ENCODE results near the gene TRABD.

The TRABD gene

DNA sequence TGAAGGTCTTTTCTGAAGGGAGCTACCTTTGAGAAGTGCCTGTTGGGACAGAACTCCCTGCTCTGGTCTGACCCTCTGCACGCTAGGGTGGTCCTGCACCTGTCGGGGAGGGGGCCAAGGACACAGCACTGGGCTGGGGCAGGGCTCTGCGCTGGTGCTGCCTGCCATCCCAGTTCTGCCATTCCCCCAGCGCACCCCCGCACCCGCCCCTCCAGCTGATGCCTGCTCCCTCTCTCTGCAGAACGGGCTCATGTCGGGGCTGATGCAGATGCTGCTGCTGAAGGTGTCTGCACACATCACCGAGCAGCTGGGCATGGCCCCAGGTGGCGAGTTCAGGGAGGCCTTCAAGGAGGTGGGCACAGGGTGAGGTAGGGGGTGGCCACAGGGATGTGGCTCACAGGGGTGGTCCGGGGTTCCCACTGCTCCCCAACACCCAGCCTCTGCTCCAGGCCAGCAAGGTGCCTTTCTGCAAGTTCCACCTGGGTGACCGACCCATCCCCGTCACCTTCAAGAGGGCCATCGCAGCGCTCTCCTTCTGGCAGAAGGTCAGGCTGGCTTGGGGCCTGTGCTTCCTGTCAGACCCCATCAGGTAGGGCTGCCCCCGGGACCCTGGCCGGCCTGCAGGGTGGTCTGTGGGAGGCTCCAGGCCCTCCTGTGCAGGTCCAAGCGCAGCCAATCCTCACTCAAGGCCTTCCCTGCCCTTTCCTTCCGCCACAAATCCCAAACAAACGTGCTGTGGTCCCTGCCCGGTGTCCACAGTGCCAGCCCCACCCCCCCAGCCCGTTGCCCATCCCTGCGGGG is 11.5 kb downstream of the TRABD start:
- no peak overlapping the region for H3K9ac ChIP-seq (ENCODE audit: low read depth in 1 of 2, low read length in 2 of 2)
- no peaks in the 10 kb centered on the region for H3K27me3 ChIP-seq (ENCODE audit: control insufficient read depth in 1 of 2, insufficient read depth in 2 of 2, low read length in 2 of 2)
- peaks cover 9 to 24% of the 10 kb centered on the region in 2 donors for H3K4me1 ChIP-seq (ENCODE audit: control insufficient read depth in 1 of 2, insufficient read depth in 2 of 2, low read length in 2 of 2)
- H3K9me3 ChIP-seq (ENCODE audit: control insufficient read depth in 1 of 2, low read length in 2 of 2), result no peaks in the 10 kb centered on the region
- no peak overlapping the region for H3K27ac ChIP-seq (ENCODE audit: low read depth, low read length)
- peaks cover 9 to 41% of the 10 kb centered on the region in 2 donors for H3K36me3 ChIP-seq (ENCODE audit: control insufficient read depth in 1 of 2, insufficient read depth in 2 of 2, low read length in 2 of 2)
- no peak overlapping the region for H3K4me3 ChIP-seq (ENCODE audit: low read depth in 1 of 2, low read length in 2 of 2)

DNA sequence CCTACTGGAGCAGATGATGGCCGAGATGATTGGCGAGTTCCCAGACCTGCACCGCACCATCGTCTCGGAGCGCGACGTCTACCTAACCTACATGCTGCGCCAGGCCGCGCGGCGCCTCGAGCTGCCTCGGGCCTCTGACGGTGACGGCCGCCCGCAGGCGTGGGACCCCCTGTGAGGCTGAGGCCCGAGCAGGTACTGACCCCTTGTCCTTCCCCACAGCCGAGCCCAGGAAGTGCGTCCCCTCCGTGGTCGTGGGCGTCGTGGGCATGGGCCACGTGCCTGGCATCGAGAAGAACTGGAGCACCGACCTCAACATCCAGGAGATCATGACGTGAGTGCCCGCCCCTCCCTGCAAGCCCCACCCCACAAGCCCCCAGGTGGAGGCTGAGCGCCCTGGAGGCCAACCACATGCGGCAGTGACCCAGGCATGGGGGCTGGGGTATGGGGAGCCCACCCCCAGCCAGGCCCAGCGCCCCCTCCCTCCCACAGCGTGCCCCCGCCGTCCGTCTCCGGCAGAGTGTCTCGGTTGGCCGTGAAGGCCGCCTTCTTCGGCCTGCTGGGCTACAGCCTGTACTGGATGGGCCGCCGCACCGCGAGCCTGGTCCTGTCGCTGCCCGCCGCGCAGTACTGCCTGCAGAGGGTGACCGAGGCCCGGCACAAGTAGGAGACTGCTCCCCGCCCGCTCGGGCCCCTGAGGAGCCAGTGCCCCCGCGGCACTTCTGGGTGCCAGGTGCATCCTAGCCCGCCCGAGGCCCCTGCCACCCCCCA is 12.3 kb downstream of the TRABD start:
- Histone ChIP-seq H3K4me3 (ENCODE audit: low read depth in 1 of 2, low read length in 2 of 2) (no peak overlapping the region), H3K36me3 (ENCODE audit: control insufficient read depth in 1 of 2, insufficient read depth in 2 of 2, low read length in 2 of 2) (peaks cover 9 to 40% of the 10 kb centered on the region in 2 donors), H3K4me1 (ENCODE audit: control insufficient read depth in 1 of 2, insufficient read depth in 2 of 2, low read length in 2 of 2) (peaks cover 14 to 18% of the 10 kb centered on the region in 2 donors), H3K9ac (ENCODE audit: low read depth in 1 of 2, low read length in 2 of 2) (no peak overlapping the region), H3K27me3 (ENCODE audit: control insufficient read depth in 1 of 2, insufficient read depth in 2 of 2, low read length in 2 of 2) (no peaks in the 10 kb centered on the region), H3K27ac (ENCODE audit: low read depth, low read length) (no peak overlapping the region), H3K9me3 (ENCODE audit: control insufficient read depth in 1 of 2, low read length in 2 of 2) (no peaks in the 10 kb centered on the region)

- Histone ChIP-seq H3K27me3 (ENCODE audit: control insufficient read depth in 1 of 2, insufficient read depth in 2 of 2, low read length in 2 of 2) (no peaks in the 10 kb centered on the region), H3K9ac (ENCODE audit: low read depth in 1 of 2, low read length in 2 of 2) (no peak overlapping the region), H3K9me3 (ENCODE audit: control insufficient read depth in 1 of 2, low read length in 2 of 2) (no peaks in the 10 kb centered on the region), H3K4me3 (ENCODE audit: low read depth in 1 of 2, low read length in 2 of 2) (no peak overlapping the region), H3K4me1 (ENCODE audit: control insufficient read depth in 1 of 2, insufficient read depth in 2 of 2, low read length in 2 of 2) (peaks cover 14 to 15% of the 10 kb centered on the region in 2 donors), H3K27ac (ENCODE audit: low read depth, low read length) (no peak overlapping the region), H3K36me3 (ENCODE audit: control insufficient read depth in 1 of 2, insufficient read depth in 2 of 2, low read length in 2 of 2) (peaks cover 10 to 39% of the 10 kb centered on the region in 2 donors)
Measured at GRCh38 chr22:50198624-50199017, 12.9 kb downstream of the TRABD start.

GRCh38 chr22:50199251-50199721 is 13.6 kb downstream of the TRABD start:
- Histone ChIP-seq H3K36me3 (ENCODE audit: control insufficient read depth in 1 of 2, insufficient read depth in 2 of 2, low read length in 2 of 2) (peaks cover 7 to 35% of the 10 kb centered on the region in 2 donors), H3K9me3 (ENCODE audit: control insufficient read depth in 1 of 2, low read length in 2 of 2) (no peaks in the 10 kb centered on the region), H3K4me3 (ENCODE audit: low read depth in 1 of 2, low read length in 2 of 2) (no peak overlapping the region), H3K27ac (ENCODE audit: low read depth, low read length) (no peak overlapping the region), H3K4me1 (ENCODE audit: control insufficient read depth in 1 of 2, insufficient read depth in 2 of 2, low read length in 2 of 2) (peaks cover 14 to 15% of the 10 kb centered on the region in 2 donors), H3K9ac (ENCODE audit: low read depth in 1 of 2, low read length in 2 of 2) (peak overlapping the region in 1 of 2 donors; percentile 25), H3K27me3 (ENCODE audit: control insufficient read depth in 1 of 2, insufficient read depth in 2 of 2, low read length in 2 of 2) (no peaks in the 10 kb centered on the region)

GRCh38 chr22:50199829-50200460 is 14.2 kb downstream of the TRABD start:
- Histone ChIP-seq H3K36me3 (ENCODE audit: control insufficient read depth in 1 of 2, insufficient read depth in 2 of 2, low read length in 2 of 2) (peaks cover 5 to 33% of the 10 kb centered on the region in 2 donors), H3K27me3 (ENCODE audit: control insufficient read depth in 1 of 2, insufficient read depth in 2 of 2, low read length in 2 of 2) (no peaks in the 10 kb centered on the region), H3K4me1 (ENCODE audit: control insufficient read depth in 1 of 2, insufficient read depth in 2 of 2, low read length in 2 of 2) (peaks cover 14 to 15% of the 10 kb centered on the region in 2 donors), H3K4me3 (ENCODE audit: low read depth in 1 of 2, low read length in 2 of 2) (peak overlapping the region; percentile 63 to 65), H3K9me3 (ENCODE audit: control insufficient read depth in 1 of 2, low read length in 2 of 2) (no peaks in the 10 kb centered on the region), H3K27ac (ENCODE audit: low read depth, low read length) (no peak overlapping the region), H3K9ac (ENCODE audit: low read depth in 1 of 2, low read length in 2 of 2) (peak overlapping the region; percentile 25 to 57)

GRCh38 chr22:50200461-50201190 is 14.9 kb downstream of the TRABD start, which contains the start of gene SELENOO:
TSS of gene SELENOO (plus strand) at chr22:50201011. CDS start at chr22:50201037, 26 bp downstream.
- Histone ChIP-seq H3K36me3 (ENCODE audit: control insufficient read depth in 1 of 2, insufficient read depth in 2 of 2, low read length in 2 of 2) (peaks cover 5 to 34% of the 10 kb centered on the region in 2 donors), H3K27me3 (ENCODE audit: control insufficient read depth in 1 of 2, insufficient read depth in 2 of 2, low read length in 2 of 2) (no peaks in the 10 kb centered on the region), H3K4me1 (ENCODE audit: control insufficient read depth in 1 of 2, insufficient read depth in 2 of 2, low read length in 2 of 2) (peaks cover 14 to 15% of the 10 kb centered on the region in 2 donors), H3K9ac (ENCODE audit: low read depth in 1 of 2, low read length in 2 of 2) (peak within 1 kb of the TSS; percentile 57 to 73), H3K9me3 (ENCODE audit: control insufficient read depth in 1 of 2, low read length in 2 of 2) (no peaks in the 10 kb centered on the region), H3K4me3 (ENCODE audit: low read depth in 1 of 2, low read length in 2 of 2) (peak within 1 kb of the TSS; percentile 71 to 82), H3K27ac (ENCODE audit: low read depth, low read length) (peak within 1 kb of the TSS; percentile 10)

- peak overlapping the region; percentile 71 to 82 for H3K4me3 ChIP-seq (ENCODE audit: low read depth in 1 of 2, low read length in 2 of 2)
- peak overlapping the region; percentile 10 for H3K27ac ChIP-seq (ENCODE audit: low read depth, low read length)
- no peaks in the 10 kb centered on the region for H3K9me3 ChIP-seq (ENCODE audit: control insufficient read depth in 1 of 2, low read length in 2 of 2)
- no peaks in the 10 kb centered on the region for H3K27me3 ChIP-seq (ENCODE audit: control insufficient read depth in 1 of 2, insufficient read depth in 2 of 2, low read length in 2 of 2)
- H3K9ac ChIP-seq (ENCODE audit: low read depth in 1 of 2, low read length in 2 of 2), result peak overlapping the region; percentile 57 to 73
- peaks cover 7 to 34% of the 10 kb centered on the region in 2 donors for H3K36me3 ChIP-seq (ENCODE audit: control insufficient read depth in 1 of 2, insufficient read depth in 2 of 2, low read length in 2 of 2)
- H3K4me1 ChIP-seq (ENCODE audit: control insufficient read depth in 1 of 2, insufficient read depth in 2 of 2, low read length in 2 of 2), result peaks cover 14 to 15% of the 10 kb centered on the region in 2 donors
Measured at GRCh38 chr22:50201191-50202129, 15.7 kb downstream of the TRABD start.

- Histone ChIP-seq H3K9me3 (ENCODE audit: control insufficient read depth in 1 of 2, low read length in 2 of 2) (no peaks in the 10 kb centered on the region), H3K9ac (ENCODE audit: low read depth in 1 of 2, low read length in 2 of 2) (peak overlapping the region; percentile 57 to 73), H3K4me3 (ENCODE audit: low read depth in 1 of 2, low read length in 2 of 2) (peak overlapping the region; percentile 71 to 82), H3K36me3 (ENCODE audit: control insufficient read depth in 1 of 2, insufficient read depth in 2 of 2, low read length in 2 of 2) (peaks cover 10 to 38% of the 10 kb centered on the region in 2 donors), H3K27ac (ENCODE audit: low read depth, low read length) (no peak overlapping the region), H3K27me3 (ENCODE audit: control insufficient read depth in 1 of 2, insufficient read depth in 2 of 2, low read length in 2 of 2) (no peaks in the 10 kb centered on the region), H3K4me1 (ENCODE audit: control insufficient read depth in 1 of 2, insufficient read depth in 2 of 2, low read length in 2 of 2) (peaks cover 14 to 15% of the 10 kb centered on the region in 2 donors)
Measured at GRCh38 chr22:50202130-50202666, 16.5 kb downstream of the TRABD start.

Measured in duodenal mucosa (tissue), 2 donors.